NCI-H2029 (cell line): ENCODE measurements around the gene PTPRN2.

Experiments
- DNase-seq: peaks from one replicate; lab custom pipeline; 2025; lab: John Stamatoyannopoulos, UW

The PTPRN2 gene

GRCh38 chr7:158025686-158026600, 561.7 kb downstream of the PTPRN2 start:
- DNase-seq, result no peak

- DNase-seq, result no peak
These were observed 562.7 kb downstream of the PTPRN2 start for GRCh38 chr7:158024881-158025280.

GRCh38 chr7:158024351-158024715, 563.3 kb downstream of the PTPRN2 start:
- DNase-seq, result no peak

- no peak for DNase-seq
These were observed 563.8 kb downstream of the PTPRN2 start for GRCh38 chr7:158023681-158024350.

- DNase-seq, result no peak
These were observed 564.5 kb downstream of the PTPRN2 start for GRCh38 chr7:158023157-158023556.

GRCh38 chr7:158022601-158023000, 565.0 kb downstream of the PTPRN2 start:
- no peak for DNase-seq

GRCh38 chr7:158021836-158022235, 565.8 kb downstream of the PTPRN2 start:
- DNase-seq, result no peak

- DNase-seq, result no peak
These were observed 566.9 kb downstream of the PTPRN2 start for GRCh38 chr7:158020706-158021095.

- DNase-seq, result no peak
These were observed 567.6 kb downstream of the PTPRN2 start for GRCh38 chr7:158019726-158020705.

- no peak for DNase-seq
These were observed 568.5 kb downstream of the PTPRN2 start for GRCh38 chr7:158018971-158019645.

- no peak for DNase-seq
These were observed 569.4 kb downstream of the PTPRN2 start for GRCh38 chr7:158018098-158018762.

GRCh38 chr7:158017111-158018097, 570.2 kb downstream of the PTPRN2 start:
- DNase-seq, result no peak

GRCh38 chr7:158016180-158017097, 571.2 kb downstream of the PTPRN2 start:
- DNase-seq, result peak; percentile 66

GRCh38 chr7:158015403-158016179, 572.0 kb downstream of the PTPRN2 start:
- no peak for DNase-seq

- DNase-seq, result no peak
These were observed 572.6 kb downstream of the PTPRN2 start for GRCh38 chr7:158014976-158015375.

GRCh38 chr7:158013085-158013668, 574.4 kb downstream of the PTPRN2 start:
- peak; percentile 34 for DNase-seq

GRCh38 chr7:158011941-158012340, 575.7 kb downstream of the PTPRN2 start:
- no peak for DNase-seq
